Astrocyte of the cerebellum (primary cell): ENCODE measurements around the gene STEAP3.
A peak's percentile ranks its signal among the peaks of the same experiment; 100 is the strongest.

Experiments used
- DNase-seq: peaks from one replicate; pipeline ENCODE4 v3.0.0-alpha.2; 2011; ENCODE audit warnings: low read depth
- H3K4me3 ChIP-seq: 2 replicates; pipeline ENCODE4 v1.5.1; 2011; ENCODE audit warnings: mild to moderate bottlenecking, low read depth, low read length, moderate library complexity
- CTCF ChIP-seq: IDR thresholded peaks from 2 replicates; pipeline ENCODE4 v1.5.1; 2012; ENCODE audit warnings: low read length, low read depth, moderate library complexity, mild to moderate bottlenecking; ENCODE audit errors: missing control alignments
- in situ Hi-C: cut with HindIII; loops from 2 replicates; pipeline ENCODE4 v1.10.0; 2017; ENCODE audit warnings: low sequenced_read_pairs

STEAP3 gene

GRCh38 chr2:119252186-119253113 is 28.8 kb downstream of the STEAP3 start:
- in situ Hi-C loops: no loop called here
- peak; percentile 92 for DNase-seq

GRCh38 chr2:119253114-119253702 is 29.6 kb downstream of the STEAP3 start:
- DNase-seq: peak; percentile 65
- TF ChIP-seq CTCF: no peak
- H3K4me3 ChIP-seq: no peak overlapping the region
- in situ Hi-C loops: no loop called here

More at GRCh38 chr2:119252186-119253113, 28.8 kb downstream of the STEAP3 start:
- H3K4me3 ChIP-seq: no peak overlapping the region
- TF ChIP-seq CTCF: no peak

GRCh38 chr2:119253760-119254600 is 30.3 kb downstream of the STEAP3 start:
- no peak for DNase-seq
- H3K4me3 ChIP-seq: no peak overlapping the region
- in situ Hi-C loops: no loop called here
- no peak for TF ChIP-seq CTCF

GRCh38 chr2:119254601-119255080 is 31.0 kb downstream of the STEAP3 start:
- H3K4me3 ChIP-seq: no peak overlapping the region
- in situ Hi-C loops: no loop called here
- no peak for TF ChIP-seq CTCF
- no peak for DNase-seq

- in situ Hi-C loops: no loop called here
- no peak for TF ChIP-seq CTCF
- peak; percentile 91 for DNase-seq
- H3K4me3 ChIP-seq: no peak overlapping the region
Observed at GRCh38 chr2:119255760-119256581, 32.3 kb downstream of the STEAP3 start.
